Measurements from ENCODE around the gene LPP.

- no peak for TF ChIP-seq CTCF (IDR thresholded peaks at IDR 0.05; ENCODE audit: insufficient read depth, low read depth, low read length)
- no peak for TF ChIP-seq EZH2 (IDR thresholded peaks at IDR 0.05; ENCODE audit: insufficient read depth, low read length)
These were observed 678.2 kb downstream of the LPP start for GRCh38 chr3:188832146-188832545.
